ENCODE results near the gene LMX1A.

DNA sequence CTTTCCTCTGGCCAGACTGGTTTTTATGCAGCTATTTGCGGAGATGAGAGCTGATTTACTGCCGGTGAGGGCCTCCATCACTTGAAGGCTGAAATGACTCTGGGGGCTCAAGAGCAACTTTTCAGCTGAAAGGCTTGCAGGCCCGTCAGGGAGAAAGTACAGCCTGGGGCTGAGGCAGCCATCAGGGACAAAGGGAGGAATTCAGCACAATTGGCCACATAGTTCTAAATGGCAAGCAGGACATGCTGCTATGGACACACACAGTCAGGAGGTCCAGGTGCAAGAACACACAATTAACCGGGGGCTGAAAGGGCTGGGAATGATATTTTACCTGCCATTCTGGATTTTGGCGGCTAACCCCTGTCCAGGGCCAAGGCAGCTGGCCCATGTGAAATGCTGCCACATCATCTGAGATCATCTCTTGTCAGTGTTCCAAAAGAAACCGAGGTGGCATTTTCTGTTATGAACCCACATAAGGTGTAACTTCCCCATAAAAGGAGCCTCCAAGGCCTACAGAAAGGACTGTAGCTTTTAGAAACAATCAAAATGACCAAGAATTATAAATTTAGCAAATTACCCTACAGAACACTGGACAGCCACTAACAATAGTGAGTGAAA, 58.2 kb downstream of the LMX1A start:
- TF ChIP-seq SNAI2 (CRISPR knock-in tag; IDR thresholded peaks at IDR 0.05) (no peak), ZNF565 (CRISPR knock-in tag; conservative IDR thresholded peaks at IDR 0.05; ENCODE audit: low read depth) (no peak), ZNF8 (CRISPR knock-in tag; IDR thresholded peaks at IDR 0.05) (no peak), GLIS3 (CRISPR knock-in tag; IDR thresholded peaks at IDR 0.05) (no peak), OSR1 (CRISPR knock-in tag; IDR thresholded peaks at IDR 0.05) (no peak), PATZ1 (CRISPR knock-in tag; IDR thresholded peaks at IDR 0.05; ENCODE audit: borderline replicate concordance) (no peak), PPARA (CRISPR knock-in tag; IDR thresholded peaks at IDR 0.05; ENCODE audit: borderline replicate concordance) (no peak)
- TF ChIP-seq, protein P1, sequence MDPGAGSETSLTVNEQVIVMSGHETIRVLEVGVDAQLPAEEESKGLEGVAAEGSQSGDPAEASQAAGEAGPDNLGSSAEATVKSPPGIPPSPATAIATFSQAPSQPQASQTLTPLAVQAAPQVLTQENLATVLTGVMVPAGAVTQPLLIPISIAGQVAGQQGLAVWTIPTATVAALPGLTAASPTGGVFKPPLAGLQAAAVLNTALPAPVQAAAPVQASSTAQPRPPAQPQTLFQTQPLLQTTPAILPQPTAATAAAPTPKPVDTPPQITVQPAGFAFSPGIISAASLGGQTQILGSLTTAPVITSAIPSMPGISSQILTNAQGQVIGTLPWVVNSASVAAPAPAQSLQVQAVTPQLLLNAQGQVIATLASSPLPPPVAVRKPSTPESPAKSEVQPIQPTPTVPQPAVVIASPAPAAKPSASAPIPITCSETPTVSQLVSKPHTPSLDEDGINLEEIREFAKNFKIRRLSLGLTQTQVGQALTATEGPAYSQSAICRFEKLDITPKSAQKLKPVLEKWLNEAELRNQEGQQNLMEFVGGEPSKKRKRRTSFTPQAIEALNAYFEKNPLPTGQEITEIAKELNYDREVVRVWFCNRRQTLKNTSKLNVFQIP (CRISPR knock-in tag; IDR thresholded peaks at IDR 0.05; ENCODE audit: borderline replicate concordance, low read depth), result no peak
